ENCODE results near the gene ABHD3.
"Not testable (repeated sequence)": the region's sequence is repeated elsewhere in the genome, so short reads cannot be mapped to it uniquely, and the experiment has no call there.

ABHD3 gene

GRCh38 chr18:21704603-21705364, at the start of gene ABHD3:
Gene ABHD3, minus strand, starts transcription at chr18:21704774. Its CDS starts 109 bp downstream, at chr18:21704665.
- DNase-seq, result peak; percentile 64

GRCh38 chr18:21747764-21748693, 43.5 kb upstream of the ABHD3 start:
- DNase-seq, result no peak

- DNase-seq, result no peak
Measured at GRCh38 chr18:21747268-21747667, 42.7 kb upstream of the ABHD3 start.

GRCh38 chr18:21745231-21745630, 40.7 kb upstream of the ABHD3 start:
- no peak for DNase-seq

GRCh38 chr18:21743166-21743832, 38.7 kb upstream of the ABHD3 start:
- DNase-seq, result no peak

- DNase-seq, result no peak
Measured at GRCh38 chr18:21742315-21742687, 37.7 kb upstream of the ABHD3 start.

- DNase-seq, result no peak
Measured at GRCh38 chr18:21741562-21742314, 37.2 kb upstream of the ABHD3 start.

- peak; percentile 5 for DNase-seq
Measured at GRCh38 chr18:21741312-21741561, 36.7 kb upstream of the ABHD3 start.

GRCh38 chr18:21740538-21741311, 36.2 kb upstream of the ABHD3 start, which contains the start of gene MIB1:
Gene MIB1, plus strand, starts transcription at chr18:21740792. Its CDS starts 792 bp downstream, at chr18:21741584.
- DNase-seq, result peak; percentile 91

- DNase-seq, result no peak
Measured at GRCh38 chr18:21739604-21740537, 35.3 kb upstream of the ABHD3 start.

- not testable (repeated sequence) for DNase-seq
Measured at GRCh38 chr18:21736926-21737325, 32.4 kb upstream of the ABHD3 start.

GRCh38 chr18:21735452-21736015, 31.0 kb upstream of the ABHD3 start:
- no peak for DNase-seq

- DNase-seq, result no peak
Measured at GRCh38 chr18:21733011-21733410, 28.4 kb upstream of the ABHD3 start.

GRCh38 chr18:21727702-21728101, 23.1 kb upstream of the ABHD3 start:
- no peak for DNase-seq

GRCh38 chr18:21725201-21725600, 20.6 kb upstream of the ABHD3 start:
- no peak for DNase-seq

- DNase-seq, result no peak
Measured at GRCh38 chr18:21722687-21723086, 18.1 kb upstream of the ABHD3 start.

GRCh38 chr18:21714474-21714873, 9.9 kb upstream of the ABHD3 start:
- DNase-seq, result no peak

GRCh38 chr18:21707130-21707529, 2.6 kb upstream of the ABHD3 start:
- not testable (repeated sequence) for DNase-seq

- DNase-seq, result no peak
Measured at GRCh38 chr18:21706386-21706865, 1.9 kb upstream of the ABHD3 start.

GRCh38 chr18:21703241-21703820, 1.2 kb downstream of the ABHD3 start:
- DNase-seq, result no peak
